Stimulated activated CD8-positive, alpha-beta memory T cell treated with anti-CD3 and anti-CD28 coated beads, Interleukin-15, amount 100 ng/mL, for 1 hour (primary cell): Measurements from ENCODE around the gene TRIM74.
A peak's percentile ranks its signal among the peaks of the same experiment; 100 is the strongest.
"Not testable (repeated sequence)": the region's sequence is repeated elsewhere in the genome, so short reads cannot be mapped to it uniquely, and the experiment has no call there.

ENCODE experiments used
- DNase-seq: peaks from one replicate; pipeline ENCODE4 v3.0.0-alpha.2; 2020; ENCODE audit warnings: low read depth

Gene TRIM74

DNA sequence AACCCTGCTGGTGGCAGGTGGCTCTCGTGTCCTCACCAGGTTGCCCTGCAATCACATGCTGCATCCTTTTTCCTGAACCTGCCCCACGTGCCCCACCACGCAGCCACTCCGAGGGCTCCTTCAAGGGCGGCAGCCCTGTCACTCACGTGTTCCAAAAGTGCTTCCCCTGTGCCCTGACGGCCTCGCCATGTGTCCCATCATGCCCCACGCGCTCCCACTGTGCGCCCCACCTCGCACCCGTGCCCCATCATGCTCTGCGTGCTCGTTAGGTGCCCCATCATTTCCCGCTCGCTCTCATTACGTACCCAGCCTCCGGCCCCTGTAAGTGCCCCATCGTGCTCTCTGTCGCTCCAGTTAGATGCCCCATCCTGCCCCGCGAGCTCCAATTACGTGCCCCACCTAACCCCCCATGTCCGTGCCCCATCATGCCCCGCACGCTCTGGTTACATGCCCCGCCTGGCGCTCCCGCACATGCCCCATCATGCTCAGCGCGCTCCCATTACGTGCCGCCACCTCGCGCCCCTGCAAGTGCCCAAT is at the start of gene TRIM74:
TRIM74 (minus strand) TSS at position 487 of the 537 bp plus-strand sequence. CDS start 3,309 bp downstream, outside the sequence.
- DNase-seq, result not testable (repeated sequence)

DNA sequence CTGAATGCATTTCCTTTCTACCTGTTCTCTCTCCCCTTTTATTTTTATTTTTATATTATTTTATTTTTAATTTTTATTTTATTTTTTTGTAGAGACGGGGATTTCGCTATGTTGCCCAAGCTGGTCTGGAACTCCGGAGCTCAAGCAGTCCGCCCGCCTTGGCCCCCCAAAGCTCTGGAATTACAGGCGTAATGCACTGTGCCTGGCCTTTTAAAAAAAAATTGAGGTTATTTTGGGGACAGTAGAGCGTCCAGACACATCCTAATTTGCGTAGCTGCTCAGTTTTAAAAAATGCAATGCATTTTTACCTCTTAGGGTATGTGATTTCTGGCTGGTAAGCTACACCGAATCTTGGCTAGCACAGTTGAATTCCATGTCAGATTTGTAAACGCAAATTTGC is 37.2 kb upstream of the TRIM74 start:
- DNase-seq, result not testable (repeated sequence)

DNA sequence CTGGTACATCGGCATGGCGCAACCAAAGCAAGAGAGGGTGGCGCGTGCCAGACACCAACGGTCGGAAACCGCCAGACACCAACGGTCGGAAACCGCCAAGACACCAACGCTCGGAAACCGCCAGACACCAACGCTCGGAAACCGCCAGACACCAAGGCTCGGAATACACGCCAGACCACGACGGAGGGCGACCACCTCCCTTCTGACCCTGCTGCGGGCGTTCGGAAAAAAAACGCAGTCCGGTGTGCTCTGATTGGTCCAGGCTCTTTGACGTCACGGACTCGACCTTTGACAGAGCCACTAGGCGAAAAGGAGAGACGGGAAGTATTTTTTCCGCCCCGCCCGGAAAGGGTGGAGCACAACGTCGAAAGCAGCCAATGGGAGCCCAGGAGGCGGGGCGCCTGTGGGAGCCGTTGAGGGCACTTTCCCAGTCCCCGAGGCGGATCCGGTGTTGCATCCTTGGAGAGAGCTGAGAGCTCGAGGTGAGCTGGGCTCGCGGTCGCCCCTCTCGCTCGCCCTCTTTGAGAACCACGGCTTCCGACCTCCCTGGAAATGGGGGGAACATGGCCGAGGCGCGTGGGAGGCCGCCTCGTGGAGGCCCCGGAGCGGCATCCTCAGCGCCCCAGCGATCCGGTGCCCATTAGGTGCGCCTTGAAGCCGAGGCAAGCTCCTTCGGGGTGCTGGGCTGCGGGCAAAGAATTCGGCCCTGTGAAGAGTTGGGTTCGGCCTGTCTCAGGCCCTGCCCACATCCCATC is 36.6 kb upstream of the TRIM74 start:
- DNase-seq, result peak; percentile 78

DNA sequence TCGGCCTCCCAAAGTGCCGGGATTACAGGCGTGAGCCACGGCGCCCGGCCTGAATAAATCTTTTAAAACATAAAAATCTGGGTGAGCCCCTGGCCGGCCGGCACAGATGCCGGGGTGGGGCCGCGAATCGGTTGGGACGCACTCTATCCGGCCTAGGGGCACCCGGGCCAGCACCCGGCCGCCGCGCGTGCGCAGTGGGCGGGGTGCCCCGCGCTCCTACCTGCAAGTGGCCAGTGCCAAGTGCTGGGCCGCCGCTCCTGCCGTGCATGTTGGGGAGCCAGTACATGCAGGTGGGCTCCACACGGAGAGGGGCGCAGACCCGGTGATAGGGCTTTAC is 36.1 kb upstream of the TRIM74 start:
- peak; percentile 32 for DNase-seq

DNA sequence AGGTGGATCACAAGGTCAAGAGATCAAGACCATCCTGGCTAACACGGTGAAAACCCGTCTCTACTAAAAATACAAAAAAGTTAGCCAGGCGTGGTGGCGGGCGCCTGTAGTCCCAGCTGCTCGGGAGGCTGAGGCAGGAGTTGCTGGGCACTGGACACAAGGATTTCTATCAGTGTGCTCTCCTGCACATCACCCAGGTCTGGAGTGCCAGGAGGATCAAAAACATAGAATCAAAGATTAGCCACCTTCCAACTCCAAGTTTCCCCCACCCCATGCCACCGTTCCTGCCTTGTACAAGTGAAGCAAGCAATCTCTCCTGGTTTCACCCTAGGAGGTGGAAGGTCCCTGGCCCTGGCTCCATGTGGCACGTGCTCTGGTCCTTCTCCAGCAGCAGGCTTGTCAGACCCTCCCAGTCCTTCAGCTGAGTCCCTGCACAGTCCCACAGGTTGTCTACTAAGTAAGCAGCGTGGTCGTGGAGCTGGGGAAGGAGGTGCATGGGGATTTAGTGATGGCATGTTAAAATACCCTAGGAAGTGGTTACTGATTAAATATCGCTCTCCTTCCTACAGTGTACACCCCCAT is 28.7 kb upstream of the TRIM74 start:
- not testable (repeated sequence) for DNase-seq

DNA sequence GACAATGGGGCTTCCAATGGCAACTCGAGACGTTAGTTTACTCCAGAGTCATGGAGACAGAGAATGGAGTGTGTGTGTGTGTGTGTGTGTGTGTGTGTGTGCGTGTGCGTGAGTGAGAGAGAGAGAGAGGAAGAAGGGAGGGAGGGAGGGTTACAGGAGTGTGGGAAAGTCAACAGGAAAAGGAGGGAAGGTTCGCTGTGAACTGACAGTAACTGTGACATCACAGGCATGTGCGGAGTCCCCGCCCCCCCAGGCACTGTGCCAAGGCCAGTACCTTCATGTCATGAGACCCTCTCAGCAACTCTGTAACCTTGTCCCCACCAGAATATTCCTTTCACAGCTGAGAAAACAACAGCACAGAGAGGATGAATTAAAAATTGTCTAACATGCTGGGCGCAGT is 28.2 kb upstream of the TRIM74 start:
- DNase-seq, result not testable (repeated sequence)

DNA sequence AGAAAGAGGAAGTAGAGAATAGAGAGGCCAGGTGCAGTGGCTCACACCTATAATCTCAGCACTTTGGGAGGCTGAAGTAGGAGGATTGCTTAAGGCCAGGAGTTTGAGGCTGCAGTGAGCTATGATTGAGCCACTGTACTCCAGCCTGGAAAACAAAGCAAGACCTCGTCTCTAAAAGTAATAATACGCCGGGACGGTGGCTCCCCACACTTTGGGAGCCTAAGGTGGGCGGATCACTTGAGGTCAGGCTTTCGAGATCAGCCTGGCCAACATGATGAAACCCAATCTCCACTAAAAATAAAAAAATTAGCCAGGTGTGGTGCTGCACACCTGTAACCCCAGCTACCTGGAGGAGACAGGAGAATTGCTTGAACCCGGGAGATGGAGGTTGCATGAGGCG is 26.2 kb upstream of the TRIM74 start:
- not testable (repeated sequence) for DNase-seq

DNA sequence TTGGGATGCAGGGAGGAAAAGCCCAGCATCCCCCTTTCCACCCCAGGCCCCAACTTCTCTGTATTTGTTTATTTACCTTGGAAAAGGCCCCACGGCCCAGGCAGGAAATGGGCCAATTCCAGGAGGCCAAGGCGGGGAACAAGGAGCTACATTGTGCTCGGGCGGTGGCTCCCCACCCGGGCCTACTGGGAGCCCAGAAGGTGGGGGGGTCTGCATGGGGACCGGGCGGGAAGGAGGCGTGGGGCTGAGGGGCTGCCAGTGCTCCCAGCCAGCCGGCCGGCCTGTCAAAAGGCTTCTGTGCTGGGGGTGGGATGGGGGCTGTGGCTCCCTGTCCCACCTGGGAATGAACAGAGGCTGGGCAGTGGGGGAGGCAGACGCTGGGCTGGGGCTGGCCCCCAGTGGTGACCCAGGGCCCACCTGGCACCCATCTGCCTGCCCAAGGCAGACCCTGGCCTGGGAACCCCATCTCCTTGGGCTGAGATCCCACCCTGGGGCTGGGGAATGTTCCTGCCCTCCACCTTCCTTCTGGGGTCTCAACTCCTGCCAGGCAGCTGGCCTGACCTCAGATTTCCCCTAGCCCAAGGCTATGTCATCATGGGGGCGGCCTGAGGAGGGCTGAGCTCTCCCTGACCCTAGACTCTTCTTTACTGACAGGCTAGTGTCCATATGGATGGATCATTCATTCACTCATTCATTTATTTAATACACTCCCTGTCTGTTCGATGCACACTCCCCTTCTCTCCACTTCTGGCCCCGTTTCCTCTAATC is 21.1 kb upstream of the TRIM74 start:
- DNase-seq, result not testable (repeated sequence)

DNA sequence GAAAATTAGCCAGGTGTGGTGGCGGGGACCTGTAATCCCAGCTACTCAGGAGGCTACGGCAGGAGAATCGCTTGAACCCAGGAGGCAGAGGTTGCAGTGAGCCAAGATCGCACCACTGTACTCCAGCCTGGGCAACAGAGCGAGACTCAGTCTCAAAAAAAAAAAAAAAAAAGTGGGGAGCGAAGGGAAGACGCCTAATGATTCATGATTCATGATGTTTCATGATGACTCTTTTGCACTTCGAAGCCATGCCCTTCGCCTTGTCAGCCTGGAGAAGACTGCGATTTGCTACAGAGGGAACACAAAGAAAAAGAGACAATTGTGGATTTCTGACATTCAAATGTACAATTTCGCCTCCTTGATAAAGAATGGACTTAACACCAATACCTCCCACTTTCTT is 12.8 kb upstream of the TRIM74 start:
- not testable (repeated sequence) for DNase-seq

DNA sequence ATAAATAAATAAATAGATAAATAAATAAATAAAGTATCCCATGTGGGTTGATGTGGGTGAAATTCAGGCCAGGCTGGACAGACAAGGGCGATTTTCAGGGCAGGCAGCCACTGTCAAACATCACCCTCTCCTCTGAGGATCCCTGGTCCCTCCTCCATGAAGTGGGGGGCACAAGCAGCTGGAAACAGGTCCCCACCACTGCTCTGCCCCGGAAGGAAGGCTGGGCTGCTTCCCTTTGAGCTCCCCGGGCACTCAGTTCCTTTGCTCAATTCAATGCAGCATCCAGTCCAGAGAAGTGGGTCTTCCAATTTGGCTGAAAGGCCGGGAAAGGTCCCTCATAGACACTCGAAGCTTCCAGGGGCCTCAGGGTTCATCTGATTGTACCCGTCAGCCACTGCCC is 11.1 kb upstream of the TRIM74 start:
- not testable (repeated sequence) for DNase-seq

DNA sequence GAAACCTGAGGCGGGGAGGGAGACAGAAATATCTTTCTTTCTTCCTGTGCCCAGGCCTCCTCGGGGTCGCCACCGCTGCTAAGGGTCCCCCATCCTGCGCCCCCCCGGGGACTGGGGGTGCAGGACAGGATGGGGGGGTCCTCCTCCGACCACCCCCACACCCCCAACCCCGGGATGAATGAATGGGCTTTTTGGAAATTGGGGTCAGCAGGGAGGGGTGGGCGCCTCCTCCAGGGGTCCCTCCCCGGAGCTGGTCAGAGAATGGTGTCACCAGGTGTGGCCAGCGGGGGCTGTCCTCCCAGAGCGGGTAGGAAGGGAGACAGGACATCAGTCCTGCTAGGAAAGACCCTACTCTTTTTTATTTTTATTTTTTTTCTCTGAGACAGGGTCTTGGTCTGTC is 7.2 kb upstream of the TRIM74 start:
- DNase-seq, result not testable (repeated sequence)

DNA sequence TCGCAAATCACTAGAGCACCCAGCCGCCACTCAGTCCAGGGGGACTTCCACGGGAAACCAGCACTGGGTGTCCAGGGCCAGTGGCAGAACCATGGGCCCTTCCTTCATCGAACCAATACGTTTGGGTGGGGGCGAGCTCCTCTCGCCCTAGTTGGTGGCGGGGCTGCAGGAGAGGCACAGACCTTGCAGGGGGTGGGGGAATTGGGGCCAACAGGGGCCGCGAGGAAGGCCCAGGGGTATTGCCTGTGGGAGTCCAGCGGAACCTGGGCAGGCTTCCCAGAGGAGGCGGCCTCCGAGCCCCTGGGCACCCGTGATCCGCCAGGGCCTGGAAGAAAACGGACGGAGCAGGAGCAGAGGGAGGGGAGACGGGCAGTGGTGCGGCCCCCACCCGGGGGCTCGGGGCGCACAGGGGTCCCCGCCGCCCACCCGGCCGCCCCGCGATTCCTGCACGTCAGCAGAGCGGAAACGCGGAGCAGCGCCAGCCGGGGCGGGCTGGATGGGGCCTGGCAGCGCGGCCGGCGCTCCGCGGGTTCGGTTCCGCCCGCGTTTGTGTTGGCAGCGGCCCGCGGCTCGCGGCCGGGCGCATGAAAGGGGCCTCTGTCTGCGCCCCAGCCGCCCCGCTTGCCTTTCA is 6.5 kb upstream of the TRIM74 start:
- DNase-seq, result not testable (repeated sequence)

DNA sequence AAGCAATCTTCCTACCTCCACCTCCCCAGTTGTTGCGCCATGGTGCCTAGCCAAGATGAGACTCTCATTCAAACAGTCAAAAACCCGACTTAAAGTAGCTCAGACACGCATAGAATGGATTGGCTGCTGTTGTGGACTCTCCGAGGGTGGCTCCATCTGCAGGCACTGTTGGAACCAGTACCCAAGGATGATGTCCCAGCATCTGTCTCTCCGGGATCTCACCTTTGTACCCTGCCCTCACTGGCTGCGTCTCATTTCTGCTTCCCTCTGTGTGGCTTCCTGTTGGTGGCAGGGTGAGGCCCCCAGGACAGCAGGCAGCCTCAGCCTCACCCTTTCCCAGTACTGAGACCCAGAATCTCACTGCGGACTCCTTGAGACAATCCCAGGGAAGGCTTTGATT is 5.5 kb upstream of the TRIM74 start:
- not testable (repeated sequence) for DNase-seq

DNA sequence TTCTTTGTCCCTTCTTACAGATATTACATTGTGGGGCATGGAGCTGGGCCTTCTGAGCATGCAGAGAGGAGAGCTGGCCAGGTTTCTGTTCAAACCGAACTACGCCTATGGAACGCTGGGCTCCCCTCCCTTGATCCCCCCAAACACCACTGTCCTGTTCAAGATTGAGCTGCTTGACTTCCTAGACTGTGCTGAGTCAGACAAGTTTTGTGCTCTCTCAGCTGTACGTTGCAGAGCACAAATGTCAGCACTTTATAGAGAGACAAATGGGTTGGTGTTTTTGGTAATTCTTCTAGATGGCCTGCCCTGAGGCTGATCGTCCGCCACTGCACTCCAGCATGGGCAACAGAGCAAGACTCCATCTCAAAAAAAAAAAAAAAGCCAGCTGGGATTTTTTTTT is 2.2 kb upstream of the TRIM74 start:
- DNase-seq, result not testable (repeated sequence)

DNA sequence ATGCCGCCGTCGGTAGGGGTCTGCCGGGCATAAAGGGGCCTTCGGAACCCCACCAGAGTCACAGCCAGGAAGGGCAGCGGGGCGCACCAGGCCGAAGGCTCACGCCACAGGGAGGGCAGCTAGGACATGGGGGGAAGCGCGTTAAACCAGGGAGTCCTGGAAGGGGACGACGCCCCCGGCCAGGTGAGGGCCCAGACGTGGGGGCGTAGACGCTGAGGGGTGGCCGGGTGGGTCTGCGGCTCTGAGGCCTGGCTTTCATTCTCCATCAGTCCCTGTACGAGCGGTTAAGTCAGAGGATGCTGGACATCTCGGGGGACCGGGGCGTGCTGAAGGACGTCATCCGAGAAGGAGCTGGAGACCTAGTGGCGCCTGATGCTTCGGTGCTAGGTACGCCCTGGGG is 422 bp upstream of the TRIM74 start:
- not testable (repeated sequence) for DNase-seq

DNA sequence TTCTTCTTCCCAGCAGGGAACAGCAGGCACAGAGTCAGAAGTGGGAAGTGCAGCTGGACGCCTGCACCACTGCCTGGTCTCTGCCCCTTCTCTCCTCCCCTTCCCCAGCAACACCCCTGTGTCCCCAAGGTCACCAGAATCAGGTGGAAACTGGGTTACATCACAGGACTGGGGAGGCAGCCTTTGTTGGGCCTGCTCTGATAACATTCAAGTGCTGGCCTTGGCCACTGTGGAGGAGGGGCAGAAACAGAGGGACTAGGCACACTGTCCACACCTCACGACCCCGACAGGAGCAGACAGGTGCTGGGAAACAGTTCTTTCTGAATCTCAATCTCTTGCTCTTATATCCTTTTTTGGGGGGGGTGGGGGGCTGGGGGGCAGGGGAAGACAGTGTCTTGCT is 2.4 kb downstream of the TRIM74 start:
- DNase-seq, result not testable (repeated sequence)

DNA sequence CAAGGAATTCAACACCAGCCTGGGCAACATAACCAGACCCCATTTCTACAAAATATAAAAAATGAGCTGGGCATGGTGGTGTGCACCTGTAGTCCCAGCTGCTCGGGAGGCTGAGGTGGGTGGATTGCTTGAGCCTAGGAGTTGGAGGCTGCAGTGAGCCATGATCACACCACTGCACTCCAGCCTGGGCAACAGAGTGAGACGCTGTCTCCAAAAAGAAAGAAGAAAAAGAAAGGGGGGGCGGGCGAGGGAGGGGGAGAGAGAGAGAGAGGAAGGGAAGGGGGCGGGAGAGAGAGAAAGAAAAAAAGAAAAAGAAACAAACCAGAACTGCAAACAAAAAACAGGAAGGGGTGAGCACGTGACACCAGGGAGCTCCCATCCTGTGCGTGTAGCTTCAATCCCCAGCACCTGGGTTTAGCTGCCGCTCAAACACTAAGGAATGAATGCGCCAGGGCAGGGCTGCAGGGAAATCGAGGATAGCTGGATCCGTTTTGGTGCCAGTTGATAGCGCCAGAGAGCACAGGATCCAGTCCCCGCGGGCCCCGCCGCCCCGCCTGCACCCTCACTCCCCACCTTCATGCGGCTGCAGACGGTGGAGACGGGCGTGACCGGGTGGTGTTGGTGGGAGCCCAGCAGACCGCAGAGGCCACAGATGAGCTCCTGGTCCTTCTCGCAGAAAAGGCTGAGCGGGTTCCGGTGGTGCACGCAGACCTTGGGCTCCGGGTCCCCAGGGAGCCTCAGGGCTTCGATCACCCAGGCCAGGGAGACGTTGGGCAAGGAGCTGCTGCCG is 3.9 kb downstream of the TRIM74 start:
- DNase-seq, result not testable (repeated sequence)

DNA sequence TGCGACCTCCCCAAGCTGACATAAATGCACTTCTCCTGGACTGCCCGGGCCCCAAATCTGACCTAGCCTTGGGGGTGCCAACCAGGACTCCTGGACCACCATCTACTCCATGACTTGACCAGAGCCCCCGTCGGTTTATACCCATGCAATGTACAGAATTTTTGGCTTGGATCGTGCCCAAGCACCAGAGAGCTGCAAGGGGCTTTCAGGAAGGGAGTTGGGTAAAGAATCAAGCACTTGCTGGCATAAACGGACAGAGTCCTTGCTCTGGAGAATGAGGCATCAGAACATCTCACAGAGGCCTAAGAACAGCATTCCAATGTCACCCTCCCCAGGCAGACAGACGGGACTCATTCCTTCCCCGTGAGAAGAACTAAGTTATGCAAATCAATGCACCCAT is 6.2 kb downstream of the TRIM74 start:
- not testable (repeated sequence) for DNase-seq

DNA sequence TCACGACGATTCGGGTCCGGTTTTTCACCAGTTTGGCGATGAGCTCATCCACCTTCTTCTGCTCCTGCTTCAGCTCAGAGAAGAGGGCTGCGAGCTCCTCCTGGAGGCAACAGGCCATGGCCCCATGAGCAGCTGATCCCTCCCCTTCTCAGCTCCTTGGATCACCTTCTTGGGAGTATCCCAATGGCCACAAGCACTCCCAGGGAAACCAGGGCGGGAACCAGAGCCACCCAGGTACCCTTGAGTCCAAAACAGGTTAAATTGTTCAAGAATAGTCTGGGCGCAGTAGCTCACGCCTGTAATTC is 8.0 kb downstream of the TRIM74 start:
- DNase-seq, result not testable (repeated sequence)

DNA sequence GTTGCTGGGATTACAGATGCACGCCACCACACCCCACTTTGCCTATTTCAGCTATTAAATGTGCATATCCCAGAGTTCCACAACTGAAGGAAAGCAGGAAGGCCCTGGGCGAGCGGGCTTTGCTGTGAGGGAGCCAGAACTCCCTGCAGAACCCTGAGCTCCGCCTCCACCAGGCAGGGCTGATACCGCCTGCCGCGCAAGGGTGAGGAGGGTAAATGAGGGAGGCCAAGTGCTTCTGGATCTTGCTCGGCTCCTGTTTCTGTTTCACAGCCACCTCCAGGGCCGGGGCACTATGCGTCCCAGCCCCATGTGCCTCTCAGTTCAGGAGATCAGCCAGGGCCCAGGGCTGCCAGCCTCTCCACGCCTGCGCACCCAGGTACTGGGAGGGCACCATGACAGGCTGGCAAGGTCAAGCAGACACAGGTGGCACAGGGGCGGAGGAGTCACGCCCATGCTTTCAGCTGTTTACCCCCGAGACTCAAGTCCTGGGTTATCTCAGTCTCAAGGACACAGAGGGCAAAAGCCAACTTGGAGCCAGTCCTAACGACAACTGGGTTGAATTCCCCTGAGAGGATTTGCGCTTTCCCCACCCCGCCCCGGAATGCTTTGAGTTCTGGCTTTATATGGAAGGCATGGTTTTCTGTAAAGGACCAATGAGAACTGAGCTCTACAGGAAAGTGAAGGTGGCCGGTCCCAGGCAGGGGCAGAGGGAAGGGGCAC is 8.5 kb downstream of the TRIM74 start:
- DNase-seq, result not testable (repeated sequence)

DNA sequence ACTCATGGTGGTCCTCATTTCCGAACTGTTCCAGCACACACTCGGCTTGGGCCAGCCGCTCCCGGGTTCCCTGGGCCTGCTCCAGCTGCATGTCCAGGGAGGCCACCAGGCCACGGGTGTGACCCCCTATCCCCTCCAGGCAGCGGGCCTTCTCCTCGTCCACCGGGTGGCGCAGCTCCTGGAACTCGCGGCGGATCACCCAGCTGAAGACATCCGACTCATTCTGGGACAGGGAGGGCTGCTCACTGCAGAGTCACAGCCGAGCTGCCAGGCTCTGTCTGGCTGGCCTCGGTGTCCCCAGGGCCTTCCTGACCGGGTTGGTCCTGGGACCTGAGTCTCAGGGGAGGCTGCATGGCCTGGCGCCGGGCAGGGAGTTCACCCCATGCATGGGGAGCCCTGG is 9.2 kb downstream of the TRIM74 start:
- DNase-seq, result not testable (repeated sequence)
